Body of pancreas (tissue), 4 donors: Measurements from ENCODE around the gene PRR23A.

Experiments
- CTCF ChIP-seq, 7 experiments: fragments of 450-650 bp in 4 of 7; fragments of 200-600 bp in 3 of 7; sonication (generic) in 3 of 7; IDR thresholded peaks; one replicate each; pipeline ENCODE4 v1.5.1; 2016 to 2019; ENCODE audit warnings: antibody characterized with exemption in 7 of 7
- POLR2A ChIP-seq, 3 donors: fragments of 450-650 bp; IDR thresholded peaks; one replicate each; pipeline ENCODE4 v1.6.1; 2016; ENCODE audit warnings: antibody characterized with exemption in 3 of 3, mild to moderate bottlenecking in 2 of 3

GRCh38 chr3:138975351-138975750 is 30.7 kb downstream of the PRR23A start:
- TF ChIP-seq CTCF (IDR thresholded peaks at IDR 0.05), result no peak
- TF ChIP-seq POLR2A (IDR thresholded peaks at IDR 0.05), result no peak
